HEK293T (cell line): ENCODE measurements around the gene TADA2B.

Experiments used
- CTCF ChIA-PET: fragments of 350-600 bp; formaldehyde crosslinking; extraction: SDS; loops from one replicate; lab custom pipeline; 2021; ENCODE audit warnings: antibody characterized with exemption, inconsistent platforms; lab: Yijun Ruan, JAX
- POLR2A ChIA-PET: fragments of 350-600 bp; formaldehyde crosslinking; extraction: SDS; loops from one replicate; lab custom pipeline; 2020; ENCODE audit warnings: antibody characterized with exemption, inconsistent platforms; lab: Yijun Ruan, JAX
- DNase-seq: peaks from one replicate; pipeline ENCODE4 v3.0.0; 2012; ENCODE audit warnings: mixed read lengths; ENCODE audit errors: extremely low spot score
- ARNT ChIP-seq: fragments of 450-650 bp; IDR thresholded peaks from 2 replicates; pipeline ENCODE4 v1.6.1; 2017; ENCODE audit warnings: mild to moderate bottlenecking
- BHLHE40 ChIP-seq: fragments of 450-650 bp; IDR thresholded peaks from 2 replicates; pipeline ENCODE4 v1.6.1; 2016; ENCODE audit warnings: mild to moderate bottlenecking, moderate library complexity, borderline replicate concordance
- CTBP1 ChIP-seq: fragments of 450-650 bp; IDR thresholded peaks from 2 replicates; pipeline ENCODE4 v1.6.1; 2016; ENCODE audit warnings: borderline replicate concordance
- ELF4 ChIP-seq: fragments of 450-650 bp; IDR thresholded peaks from 2 replicates; pipeline ENCODE4 v1.6.1; 2017; ENCODE audit warnings: antibody characterized with exemption
- FOXA1 ChIP-seq: fragments of 450-650 bp; IDR thresholded peaks from 2 replicates; pipeline ENCODE4 v1.6.1; 2016; ENCODE audit warnings: mild to moderate bottlenecking
- FOXK2 ChIP-seq: fragments of 450-650 bp; IDR thresholded peaks from 2 replicates; pipeline ENCODE4 v1.6.1; 2016; ENCODE audit warnings: mild to moderate bottlenecking
- FOXM1 ChIP-seq: fragments of 450-650 bp; IDR thresholded peaks from 2 replicates; pipeline ENCODE4 v1.6.1; 2017; ENCODE audit warnings: mild to moderate bottlenecking, borderline replicate concordance
- HDGF ChIP-seq: fragments of 450-650 bp; IDR thresholded peaks from 2 replicates; pipeline ENCODE4 v1.6.1; 2017; ENCODE audit warnings: antibody characterized with exemption, borderline replicate concordance
- L3MBTL2 ChIP-seq: fragments of 450-650 bp; conservative IDR thresholded peaks from 2 replicates; pipeline ENCODE4 v1.6.1; 2016; ENCODE audit warnings: mild to moderate bottlenecking
- LEF1 ChIP-seq: fragments of 450-650 bp; IDR thresholded peaks from 2 replicates; pipeline ENCODE4 v1.6.1; 2017; ENCODE audit warnings: mild to moderate bottlenecking, borderline replicate concordance
- NFRKB ChIP-seq: fragments of 450-650 bp; IDR thresholded peaks from 2 replicates; pipeline ENCODE4 v1.6.1; 2016; ENCODE audit warnings: mild to moderate bottlenecking, moderate library complexity
- PKNOX1 ChIP-seq: fragments of 450-650 bp; IDR thresholded peaks from 2 replicates; pipeline ENCODE4 v1.6.1; 2016
- SP1 ChIP-seq: fragments of 450-650 bp; IDR thresholded peaks from 2 replicates; pipeline ENCODE4 v1.6.1; 2017
- SUZ12 ChIP-seq: fragments of 450-650 bp; IDR thresholded peaks from 2 replicates; pipeline ENCODE4 v1.6.1; 2016; ENCODE audit warnings: mild to moderate bottlenecking
- TARDBP ChIP-seq: fragments of 450-650 bp; IDR thresholded peaks from 2 replicates; pipeline ENCODE4 v1.6.1; 2016
- ZNF384 ChIP-seq: fragments of 450-650 bp; IDR thresholded peaks from 2 replicates; pipeline ENCODE4 v1.6.1; 2016

The TADA2B gene

GRCh38 chr4:7032596-7032995, 10.6 kb upstream of the TADA2B start:
- TF ChIP-seq L3MBTL2 = no peak
- no peak for TF ChIP-seq PKNOX1
- no peak for TF ChIP-seq ARNT
- TF ChIP-seq ELF4 = no peak
- no peak for TF ChIP-seq FOXK2
- TF ChIP-seq NFRKB = no peak
- no peak for TF ChIP-seq FOXM1
- no peak for TF ChIP-seq LEF1
- TF ChIP-seq SP1 = no peak
- no peak for TF ChIP-seq CTBP1
- no peak for TF ChIP-seq HDGF
- TF ChIP-seq FOXA1 = no peak
- no peak for TF ChIP-seq ZNF384
- DNase-seq = no peak
- POLR2A ChIA-PET = no interaction called here
- CTCF ChIA-PET = no interaction called here

- DNase-seq = no peak
- TF ChIP-seq FOXK2 (no peak), ELF4 (no peak), LEF1 (no peak), PKNOX1 (no peak), NFRKB (no peak), SP1 (no peak), SUZ12 (no peak), L3MBTL2 (no peak), FOXM1 (no peak), ZNF384 (no peak), CTBP1 (no peak), BHLHE40 (no peak), TARDBP (no peak), ARNT (no peak), FOXA1 (no peak), HDGF (no peak)
- ChIA-PET POLR2A (no interaction called here), CTCF (interaction anchor here (1.1 kb wide), 1 partner anchor 18 kb away, joined by 3 read pairs; no protein-coding TSS in a partner anchor)
Observed at GRCh38 chr4:7034262-7035081, 8.7 kb upstream of the TADA2B start.

GRCh38 chr4:7037425-7037824, 5.7 kb upstream of the TADA2B start:
- CTCF ChIA-PET = interaction anchor here (0.6 kb wide), 2 partner anchors 63 to 317 kb away, joined by 6 to 8 read pairs; no protein-coding TSS in a partner anchor
- POLR2A ChIA-PET = no interaction called here
- TF ChIP-seq ARNT (no peak), L3MBTL2 (no peak), PKNOX1 (no peak), ZNF384 (no peak), LEF1 (no peak), FOXK2 (no peak), CTBP1 (no peak), NFRKB (no peak), SUZ12 (no peak), SP1 (no peak), ELF4 (no peak), BHLHE40 (no peak), FOXM1 (no peak), FOXA1 (no peak), HDGF (no peak)
- DNase-seq = no peak

GRCh38 chr4:7040765-7041164, 2.4 kb upstream of the TADA2B start:
- ChIA-PET CTCF (interaction anchor here (1.4 kb wide), 1 partner anchor 32 kb away, joined by 5 read pairs; no protein-coding TSS in a partner anchor), POLR2A (interaction anchor here (7.8 kb wide), 1 partner anchor 27 kb away, joined by 67 read pairs; the partner anchor contains the start of gene GRPEL1)
- TF ChIP-seq ZNF384 (no peak), FOXA1 (no peak), SUZ12 (no peak), PKNOX1 (no peak), FOXM1 (no peak), SP1 (no peak), L3MBTL2 (no peak)
- no peak for DNase-seq

GRCh38 chr4:7041246-7041645, 1.9 kb upstream of the TADA2B start:
- no peak for DNase-seq
- ChIA-PET CTCF (interaction anchor here (1.4 kb wide), 1 partner anchor 31 kb away, joined by 5 read pairs; no protein-coding TSS in a partner anchor), POLR2A (interaction anchor here (7.8 kb wide), 1 partner anchor 27 kb away, joined by 67 read pairs; the partner anchor contains the start of gene GRPEL1)
- TF ChIP-seq FOXA1 (no peak), NFRKB (no peak), L3MBTL2 (no peak), ZNF384 (no peak), SP1 (no peak), FOXK2 (no peak), SUZ12 (no peak), CTBP1 (no peak), BHLHE40 (no peak), PKNOX1 (no peak), FOXM1 (no peak), TARDBP (no peak), ARNT (no peak), HDGF (no peak), ELF4 (no peak), LEF1 (no peak)
